GM10248 (cell line): ENCODE results near the gene OR7G3.

Source experiments
- CTCF ChIA-PET: fragments of 300-600 bp; sonication (Branson Sonifier 250); formaldehyde crosslinking; extraction: SDS; loops from one replicate; lab custom pipeline; 2021; ENCODE audit warnings: antibody characterized with exemption; lab: Yijun Ruan, JAX
- POLR2A ChIA-PET: fragments of 350-650 bp; sonication (Branson Sonifier 250); formaldehyde crosslinking; extraction: SDS; loops from one replicate; lab custom pipeline; 2020; ENCODE audit warnings: antibody characterized with exemption; lab: Yijun Ruan, JAX
- DNase-seq: peaks from one replicate; pipeline ENCODE4 v3.0.0; 2012; ENCODE audit errors: extremely low spot score
- CTCF ChIP-seq: IDR thresholded peaks from 2 replicates; pipeline ENCODE4 v1.5.1; 2012; ENCODE audit warnings: mild to moderate bottlenecking, low read depth; ENCODE audit errors: extremely low read depth, missing control alignments, control extremely low read depth

Gene OR7G3

GRCh38 chr19:9126900-9127405 lies at the start of gene OR7G3:
Gene OR7G3 (minus strand): TSS chr19:9126950. CDS start chr19:9126950, 0 bp downstream.
- CTCF ChIA-PET: no interaction called here
- POLR2A ChIA-PET: no interaction called here
- TF ChIP-seq CTCF: no peak
- no peak for DNase-seq

GRCh38 chr19:9175326-9175725 lies 48.6 kb upstream of the OR7G3 start:
- DNase-seq: no peak
- no peak for TF ChIP-seq CTCF
- ChIA-PET POLR2A (no interaction called here), CTCF (no interaction called here)

GRCh38 chr19:9171393-9171991 lies 44.7 kb upstream of the OR7G3 start:
- DNase-seq: no peak
- ChIA-PET POLR2A (no interaction called here), CTCF (no interaction called here)
- no peak for TF ChIP-seq CTCF

- TF ChIP-seq CTCF: no peak
- POLR2A ChIA-PET: no interaction called here
- DNase-seq: no peak
- CTCF ChIA-PET: no interaction called here
Measured at GRCh38 chr19:9166846-9167245, 40.1 kb upstream of the OR7G3 start.

- POLR2A ChIA-PET: no interaction called here
- DNase-seq: no peak
- TF ChIP-seq CTCF: no peak
- CTCF ChIA-PET: no interaction called here
Measured at GRCh38 chr19:9165261-9165660, 38.5 kb upstream of the OR7G3 start.

GRCh38 chr19:9161427-9161826 lies 34.7 kb upstream of the OR7G3 start:
- no peak for TF ChIP-seq CTCF
- ChIA-PET CTCF (no interaction called here), POLR2A (no interaction called here)
- no peak for DNase-seq
